K562 (cell line): ENCODE results near the gene SETD5. TPM values are rescaled to one million over a fixed set of nuclear protein-coding genes. Genes with fewer than 3 reads are reported as not detected.

Source experiments
- ADNP ChIP-seq: fragments of 200-800 bp; sonication (Bioruptor generic); IDR thresholded peaks from 2 replicates; pipeline ENCODE4 v1.6.1; 2016; ENCODE audit warnings: missing genetic modification characterization, missing compliant biosample characterization
- E2F3 ChIP-seq: fragments of 250-450 bp; sonication (Bioruptor Pico); IDR thresholded peaks from 2 replicates; pipeline ENCODE4 v1.4.0; 2020; ENCODE audit warnings: mild to moderate bottlenecking
- IFI16 ChIP-seq: fragments of 250-450 bp; sonication (Bioruptor Pico); IDR thresholded peaks from 2 replicates; pipeline ENCODE4 v2.1.2; 2022; ENCODE audit warnings: mild to moderate bottlenecking, inconsistent platforms
- KDM1A ChIP-seq, 2 experiments: fragments of 450-650 bp; IDR thresholded peaks; 2 replicates each; pipeline ENCODE4 v1.6.1; 2016; ENCODE audit warnings: mild to moderate bottlenecking in 2 of 2
- MBD2 ChIP-seq: sonication (generic); IDR thresholded peaks from 2 replicates; pipeline ENCODE4 v1.6.1; 2016; ENCODE audit warnings: low read depth, borderline replicate concordance
- MNT ChIP-seq, 2 experiments: fragments of 450-650 bp; conservative IDR thresholded peaks; 2 replicates each; pipeline ENCODE4 v1.6.1; 2017; ENCODE audit warnings: mild to moderate bottlenecking in 2 of 2, moderate library complexity in 2 of 2
- NR4A1 ChIP-seq, 2 experiments: fragments of 250-450 bp in 1 of 2; fragments of 450-650 bp in 1 of 2; sonication (Bioruptor Pico) in 1 of 2; IDR thresholded peaks; 2 replicates each; pipeline versions ENCODE4 v1.4.0 to v1.6.1; 2016 to 2020; ENCODE audit warnings: mild to moderate bottlenecking in 2 of 2, missing compliant biosample characterization in 1 of 2, missing genetic modification characterization in 1 of 2, moderate library complexity in 1 of 2
- PHB ChIP-seq: fragments of 250-450 bp; sonication (Bioruptor Pico); IDR thresholded peaks from 2 replicates; pipeline ENCODE4 v1.5.0; 2021
- RBM14 ChIP-seq: fragments of 200-400 bp; formaldehyde crosslinking; IDR thresholded peaks from 2 replicates; pipeline ENCODE4 v1.6.1; 2018; ENCODE audit warnings: low read depth, mild to moderate bottlenecking, low read length, moderate library complexity, borderline replicate concordance; ENCODE audit not compliant: insufficient read depth
- SETDB1 ChIP-seq: IDR thresholded peaks from one replicate; pipeline ENCODE4 v1.6.1; 2012; ENCODE audit warnings: low read length, control low read depth, inconsistent platforms
- SRSF3 ChIP-seq: fragments of 200-400 bp; formaldehyde crosslinking; IDR thresholded peaks from 2 replicates; pipeline ENCODE4 v1.6.1; 2016; ENCODE audit warnings: mild to moderate bottlenecking, low read length, moderate library complexity; ENCODE audit not compliant: insufficient read depth
- TCFL5 ChIP-seq: fragments of 250-450 bp; sonication (Bioruptor Pico); conservative IDR thresholded peaks from 2 replicates; pipeline ENCODE4 v1.6.1; 2021; ENCODE audit warnings: mild to moderate bottlenecking, moderate library complexity, matching md5 sums
- THAP12 ChIP-seq: fragments of 250-450 bp; sonication (Bioruptor Pico); IDR thresholded peaks from 2 replicates; pipeline ENCODE4 v1.9.0; 2021; ENCODE audit warnings: mild to moderate bottlenecking, inconsistent platforms
- THRB ChIP-seq: fragments of 450-650 bp; formaldehyde crosslinking; conservative IDR thresholded peaks from 2 replicates; pipeline ENCODE4 v1.4.0; 2022; ENCODE audit warnings: mild to moderate bottlenecking, missing genetic modification characterization
- TSHZ1 ChIP-seq: fragments of 250-450 bp; sonication (Bioruptor Pico); IDR thresholded peaks from 2 replicates; pipeline ENCODE4 v1.4.0; 2020; ENCODE audit warnings: mild to moderate bottlenecking, moderate library complexity
- ZC3H8 ChIP-seq: fragments of 450-650 bp; IDR thresholded peaks from 2 replicates; pipeline ENCODE4 v1.6.1; 2017
- ZNF57 ChIP-seq: fragments of 450-650 bp; formaldehyde crosslinking; IDR thresholded peaks from 2 replicates; pipeline ENCODE4 v1.4.0; 2020; ENCODE audit warnings: mild to moderate bottlenecking, moderate library complexity
- ZNF699 ChIP-seq: fragments of 250-450 bp; sonication (Bioruptor Pico); IDR thresholded peaks from 2 replicates; pipeline ENCODE4 v1.8.0; 2021; ENCODE audit warnings: mild to moderate bottlenecking, moderate library complexity; ENCODE audit not compliant: insufficient replicate concordance
- ZNF764 ChIP-seq: fragments of 250-450 bp; sonication (Bioruptor Pico); IDR thresholded peaks from 2 replicates; pipeline ENCODE4 v1.4.0; 2020; ENCODE audit warnings: low read depth, mild to moderate bottlenecking, moderate library complexity
- ZNF79 ChIP-seq: fragments of 250-450 bp; sonication (Bioruptor Pico); IDR thresholded peaks from 2 replicates; pipeline ENCODE4 v1.4.0; 2020; ENCODE audit warnings: low read depth, mild to moderate bottlenecking, moderate library complexity
- polyA plus RNA-seq, 8 experiments: library from polyadenylated mRNA; depleted of rRNA in 4 of 8; stranded (reverse) in 5 of 8; unstranded in 3 of 8; fragments of >200 nt; fragmentation: Nextera tagmentation in 2 of 8; fragmentation: Illumina TruSeq in 1 of 8; extraction: Ambion mirVana in 2 of 8; extraction: Trizol in 1 of 8; gene quantifications; 2 replicates each; pipeline versions ENCODE4 v1.2.1 to v1.2.3, GENCODE V29; 2011 to 2014; ENCODE audit warnings: inconsistent platforms in 1 of 8, missing spikeins in 1 of 8
- total RNA-seq, 7 experiments: library from RNA; depleted of rRNA in 6 of 7; stranded (reverse); fragments of >200 nt in 6 of 7; fragmentation: Illumina TruSeq in 2 of 7; extraction: Trizol in 2 of 7; gene quantifications; 2 replicates each; pipeline versions ENCODE4 v1.2.1 to v1.2.3, GENCODE V29; 2011 to 2021; ENCODE audit warnings: low replicate concordance in 1 of 7

Gene SETD5
- total and polyA plus RNA-seq, 9 of the 15 experiments (the other 6 are each of a cell fraction or from before 2014, with no cell fraction given) = 20.8 to 135 (median 87.2) TPM

- 0 out of 2 replicates have a peak, but pooled peaks have one; percentile 4 for TF ChIP-seq THRB (CRISPR knock-in tag)
- TF ChIP-seq KDM1A (IDR thresholded peaks at IDR 0.05) = peak; percentile 43 to 70; a peak in 2 of 4 replicates
- TF ChIP-seq SRSF3 = no peak
- TF ChIP-seq E2F3 (CRISPR knock-in tag) = no peak
- TF ChIP-seq THAP12 = no peak
- no peak for TF ChIP-seq TCFL5
- TF ChIP-seq ZNF79 (CRISPR knock-in tag) = no peak
- TF ChIP-seq ZNF57 (CRISPR knock-in tag) = no peak
- TF ChIP-seq IFI16 (CRISPR knock-in tag) = no peak
- no peak for TF ChIP-seq MBD2
- no peak for TF ChIP-seq PHB
- TF ChIP-seq ZC3H8 = no peak
- TF ChIP-seq TSHZ1 = no peak
- no peak for TF ChIP-seq MNT (conservative IDR thresholded peaks at IDR 0.05)
- no peak for TF ChIP-seq RBM14
- TF ChIP-seq SETDB1 = no peak
- no peak for TF ChIP-seq NR4A1 (CRISPR knock-in tag; IDR thresholded peaks at IDR 0.05)
- no peak for TF ChIP-seq NR4A1 (tag; IDR thresholded peaks at IDR 0.05)
- no peak for TF ChIP-seq ZNF699
- no peak for TF ChIP-seq ADNP (tag)
- no peak for TF ChIP-seq ZNF764
Measured at GRCh38 chr3:9395570-9396300, 1.7 kb upstream of the SETD5 start (continued).
